Measurements from ENCODE around the gene REXO1.

The REXO1 gene

GRCh38 chr19:1828279-1829238, 19.7 kb downstream of the REXO1 start:
- no peak for DNase-seq

- no peak for DNase-seq
Observed at GRCh38 chr19:1827566-1828278, 20.6 kb downstream of the REXO1 start.

- DNase-seq = no peak
Observed at GRCh38 chr19:1826557-1827521, 21.4 kb downstream of the REXO1 start.

DNA sequence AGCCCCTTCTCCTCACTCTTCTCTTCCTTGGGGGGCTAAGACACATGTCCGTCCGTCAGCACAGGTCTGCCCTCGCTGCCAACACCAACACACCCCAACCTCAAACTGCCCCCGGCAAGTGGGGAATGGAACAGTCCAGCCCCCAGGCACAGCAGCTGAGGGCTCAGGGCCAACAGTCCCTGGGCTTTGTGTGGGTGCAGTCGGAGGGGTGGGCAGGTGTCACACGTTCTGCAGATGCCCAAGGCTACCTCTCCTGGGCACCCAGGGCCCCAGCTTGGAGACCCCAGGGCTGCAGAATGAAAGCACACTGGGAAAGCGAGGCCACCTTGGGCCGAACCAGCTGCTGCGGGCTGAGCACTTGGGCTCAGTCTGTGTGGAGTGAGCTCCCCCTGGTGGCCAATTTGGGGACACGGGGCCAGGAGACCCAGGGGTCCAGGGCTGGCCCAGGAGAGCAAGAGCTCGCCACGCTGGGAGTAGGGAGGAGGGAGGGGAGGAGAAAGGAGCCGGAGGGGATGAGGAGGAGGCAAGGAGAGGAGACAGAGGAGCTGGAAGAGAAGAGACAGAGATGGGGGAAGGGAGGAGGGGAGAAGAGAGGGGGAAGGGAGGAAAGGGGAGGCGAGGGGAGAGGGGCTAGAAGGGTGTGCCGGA, 22.2 kb downstream of the REXO1 start:
- peak; percentile 80 for DNase-seq

- DNase-seq = no peak
Observed at GRCh38 chr19:1824252-1824622, 24.0 kb downstream of the REXO1 start.

DNA sequence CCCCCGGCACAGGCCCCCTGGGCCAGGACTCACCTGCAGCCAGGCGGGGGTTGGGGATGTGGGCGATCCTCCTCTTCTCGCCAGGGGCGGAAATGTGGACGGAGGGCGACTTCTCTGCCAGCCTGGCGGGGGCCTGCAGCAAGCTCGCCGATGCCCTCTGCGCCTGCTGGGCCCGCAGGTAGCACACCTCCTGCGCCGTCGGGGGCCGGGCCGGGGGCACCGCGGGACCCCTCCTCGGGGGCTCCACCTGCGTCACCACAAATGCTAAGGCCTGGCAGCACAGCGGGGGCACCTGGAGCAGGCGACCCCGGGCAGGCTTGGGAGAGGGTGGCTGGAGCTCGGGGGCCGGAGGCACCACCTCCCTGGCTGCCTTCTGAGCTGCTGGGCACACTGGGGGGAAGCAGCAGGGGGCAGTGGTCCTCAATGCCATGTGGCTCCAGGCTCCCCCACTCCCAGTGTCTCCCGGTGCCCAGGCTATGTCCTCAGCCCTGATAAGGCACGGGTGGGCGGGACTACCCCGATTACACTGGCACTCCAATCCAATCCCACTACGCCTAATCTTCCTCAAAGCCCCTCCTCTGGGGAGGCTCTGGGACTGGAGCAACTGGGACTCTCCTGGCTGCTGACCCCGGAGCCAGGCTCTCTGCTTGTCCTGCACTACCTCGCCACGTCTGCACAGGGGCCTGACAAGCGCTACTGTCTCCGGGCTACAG, 24.6 kb downstream of the REXO1 start:
- DNase-seq = no peak

GRCh38 chr19:1823020-1823419, 25.3 kb downstream of the REXO1 start:
- DNase-seq = no peak

- DNase-seq = no peak
Observed at GRCh38 chr19:1822210-1822609, 26.1 kb downstream of the REXO1 start.

GRCh38 chr19:1819341-1820255, 28.7 kb downstream of the REXO1 start:
- DNase-seq = no peak

- no peak for DNase-seq
Observed at GRCh38 chr19:1818549-1819195, 29.6 kb downstream of the REXO1 start.

DNA sequence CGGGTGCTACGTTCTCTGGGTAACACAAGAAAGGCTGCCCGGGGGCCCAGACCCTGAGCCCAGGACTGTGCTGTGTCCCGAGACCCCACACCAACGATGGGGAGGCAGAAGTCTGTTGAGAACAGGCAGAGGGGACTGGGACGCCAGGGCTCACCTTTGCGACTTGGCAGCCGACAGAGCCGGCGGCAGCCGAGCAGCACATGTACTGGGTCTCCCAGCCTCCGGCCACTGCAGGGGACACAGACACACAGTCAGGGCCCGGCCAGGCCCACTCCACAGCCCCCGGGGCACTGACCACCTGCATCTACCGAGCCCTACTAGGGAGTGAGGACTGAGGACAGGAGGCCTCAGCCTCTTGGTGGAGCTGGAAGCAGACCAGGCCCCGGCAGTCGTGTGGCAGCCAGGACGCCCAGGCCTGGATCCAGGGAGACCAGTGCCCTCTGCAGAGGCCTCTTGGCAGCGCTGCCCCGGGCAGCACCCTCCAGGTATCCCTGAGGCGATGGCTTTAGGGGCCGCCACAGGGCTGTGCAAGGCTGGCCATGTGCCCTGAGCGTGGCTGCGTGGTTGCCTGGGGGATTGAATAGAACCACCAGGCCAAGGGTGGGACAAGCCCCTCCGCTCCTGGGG, 30.6 kb downstream of the REXO1 start:
- no peak for DNase-seq

DNA sequence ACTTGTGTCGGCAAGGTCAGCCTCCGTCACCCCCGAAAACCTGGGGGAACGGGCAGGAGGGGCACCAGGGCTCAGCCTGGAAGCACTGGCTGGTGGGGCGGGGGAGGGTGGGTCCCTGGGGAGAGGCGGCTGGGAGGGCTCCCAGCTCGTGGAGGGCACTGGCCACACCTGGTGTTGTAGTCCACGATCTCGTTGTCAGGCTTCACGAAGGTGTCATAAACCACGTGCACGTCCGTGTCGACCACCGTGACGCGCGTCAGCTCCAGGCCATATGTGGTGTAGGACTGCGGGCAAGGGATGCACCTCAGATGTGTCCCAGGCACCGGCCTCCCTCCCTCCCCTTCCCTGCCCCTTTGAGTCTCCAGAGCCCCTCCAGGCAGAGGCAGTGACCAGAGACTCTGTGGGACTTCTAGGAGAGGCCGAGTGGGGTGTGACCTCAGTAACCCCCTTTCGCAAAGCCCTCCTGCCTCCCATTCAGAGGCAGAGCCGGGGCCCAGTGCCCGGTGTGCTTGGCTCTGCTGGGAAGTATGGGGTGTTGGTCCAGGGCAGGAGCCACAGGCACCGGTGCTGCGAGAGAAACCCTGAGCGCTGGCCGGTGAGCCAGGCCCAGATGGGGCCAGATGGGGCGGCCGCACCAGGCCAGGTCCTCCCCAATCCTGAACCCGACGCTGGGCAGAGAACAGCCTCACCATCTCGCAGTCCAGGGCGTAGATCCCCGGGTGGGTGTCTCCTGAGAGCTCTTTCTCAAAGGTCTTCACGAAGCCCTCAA, 31.6 kb downstream of the REXO1 start:
- no peak for DNase-seq

- no peak for DNase-seq
Observed at GRCh38 chr19:1815605-1816529, 32.4 kb downstream of the REXO1 start.

GRCh38 chr19:1814833-1815604, 33.3 kb downstream of the REXO1 start:
- no peak for DNase-seq

- DNase-seq = no peak
Observed at GRCh38 chr19:1814391-1814790, 33.9 kb downstream of the REXO1 start.
